B cell (primary cell): ENCODE measurements around the gene TSPAN18. TPM values are rescaled to one million over a fixed set of nuclear protein-coding genes. Genes with fewer than 3 reads are reported as not detected.

Experiments
- ATAC-seq: fragments of 200-7000 bp; cut with Tn5 transposase; one replicate; pipeline ENCODE4 v1.10.0; 2021; ENCODE audit warnings: low read depth, mild to moderate bottlenecking, moderate number of reproducible peaks, moderate library complexity
- CTCF ChIA-PET: fragments of 350-600 bp; sonication (Branson Sonifier 250); formaldehyde crosslinking; loops from one replicate; lab custom pipeline; 2021; ENCODE audit warnings: antibody characterized with exemption, inconsistent platforms; lab: Charles Lee
- POLR2A ChIA-PET: fragments of 350-600 bp; sonication (Branson Sonifier 250); formaldehyde crosslinking; loops from one replicate; lab custom pipeline; 2021; ENCODE audit warnings: antibody characterized with exemption; lab: Charles Lee
- DNase-seq: peaks from one replicate; pipeline ENCODE4 v3.0.0; 2013
- H2AFZ ChIP-seq: 2 replicates; pipeline ENCODE4 v1.6.1; 2012; ENCODE audit warnings: mild to moderate bottlenecking, low read depth, low read length; ENCODE audit not compliant: insufficient read depth, poor library complexity, severe bottlenecking
- H3K27ac ChIP-seq, 2 donors: 1 replicate in 1 of 2; 2 replicates in 1 of 2; pipeline ENCODE4 v1.5.1; 2012 to 2013; ENCODE audit warnings: low read length in 2 of 2, mild to moderate bottlenecking in 2 of 2, moderate library complexity in 1 of 2
- H3K27me3 ChIP-seq, 4 experiments: fragments of 200-600 bp in 1 of 4; sonication (generic) in 1 of 4; replicated peaks in 1 of 4; 1 replicate in 2 of 4; 2 replicates in 2 of 4; pipeline versions ENCODE4 v1.6.1 to v1.7.0; 2013 to 2016; ENCODE audit warnings: low read length in 3 of 4, mild to moderate bottlenecking in 2 of 4, mixed read lengths in 1 of 4, moderate library complexity in 1 of 4; ENCODE audit not compliant: insufficient read depth in 4 of 4, control insufficient read depth in 3 of 4; ENCODE audit errors: control extremely low read depth in 1 of 4
- H3K36me3 ChIP-seq, 2 experiments: replicated peaks in 1 of 2; 1 replicate in 1 of 2; 2 replicates in 1 of 2; pipeline versions ENCODE4 v1.6.1 to v1.7.1; 2013; ENCODE audit warnings: low read length in 1 of 2; ENCODE audit not compliant: insufficient read depth in 2 of 2, control insufficient read depth in 1 of 2; ENCODE audit errors: control extremely low read depth in 1 of 2, extremely low read depth in 1 of 2
- H3K4me1 ChIP-seq, 2 donors: fragments of 200-600 bp in 1 of 2; sonication (generic) in 1 of 2; 1 replicate in 1 of 2; 2 replicates in 1 of 2; pipeline versions ENCODE4 v1.5.1 to v1.6.1; 2013 to 2017; ENCODE audit warnings: low read length in 2 of 2; ENCODE audit not compliant: control insufficient read depth in 2 of 2, insufficient read depth in 2 of 2
- H3K4me2 ChIP-seq: replicated peaks from 2 replicates; pipeline ENCODE3; 2012; ENCODE audit warnings: mild to moderate bottlenecking, low read depth, low read length; ENCODE audit not compliant: poor library complexity, severe bottlenecking
- H3K4me3 ChIP-seq, 5 experiments: fragments of 200-600 bp in 1 of 5; sonication (generic) in 1 of 5; 1 replicate in 3 of 5; 2 replicates in 2 of 5; pipeline versions ENCODE4 v1.5.1 to v1.7.0; 2011 to 2016; ENCODE audit warnings: low read length in 4 of 5, mild to moderate bottlenecking in 4 of 5, low read depth in 2 of 5, control low read depth in 1 of 5, moderate library complexity in 1 of 5; ENCODE audit not compliant: insufficient read depth in 1 of 5; ENCODE audit errors: control extremely low read depth in 1 of 5, extremely low read depth in 1 of 5
- H3K79me2 ChIP-seq: fragments of 200-600 bp; sonication (generic); one replicate; pipeline ENCODE4 v1.6.0; 2016; ENCODE audit warnings: low read length; ENCODE audit not compliant: control insufficient read depth, insufficient read depth
- H3K9ac ChIP-seq: fragments of 200-600 bp; sonication (generic); 2 replicates; pipeline ENCODE4 v1.6.1; 2017; ENCODE audit warnings: mild to moderate bottlenecking, low read length, moderate library complexity
- H3K9me3 ChIP-seq, 3 donors: one replicate each; pipeline versions ENCODE4 v1.6.1 to v1.7.1; 2013; ENCODE audit warnings: low read length in 2 of 3; ENCODE audit not compliant: control insufficient read depth in 2 of 3, insufficient read depth in 1 of 3; ENCODE audit errors: control extremely low read depth in 1 of 3
- H4K20me1 ChIP-seq: 2 replicates; pipeline ENCODE4 v1.6.0; 2012; ENCODE audit warnings: mild to moderate bottlenecking, low read length; ENCODE audit not compliant: insufficient read depth, control insufficient read depth, poor library complexity, severe bottlenecking
- H3K27ac Mint-ChIP-seq: one replicate; pipeline ENCODE4 v1.8.0; 2021; ENCODE audit warnings: mixed read lengths
- H3K27me3 Mint-ChIP-seq: one replicate; pipeline ENCODE4 v1.8.0; 2021; ENCODE audit warnings: mixed read lengths
- H3K4me1 Mint-ChIP-seq: one replicate; pipeline ENCODE4 v1.8.0; 2021; ENCODE audit warnings: mixed read lengths
- H3K4me3 Mint-ChIP-seq: one replicate; pipeline ENCODE4 v1.8.0; 2021; ENCODE audit warnings: mixed read lengths
- H3K9me3 Mint-ChIP-seq: one replicate; pipeline ENCODE4 v1.8.0; 2022; ENCODE audit warnings: mixed read lengths; ENCODE audit not compliant: insufficient read depth
- EZH2 ChIP-seq: IDR thresholded peaks from 2 replicates; pipeline ENCODE4 v1.6.1; 2012; ENCODE audit warnings: borderline replicate concordance, low read depth, mild to moderate bottlenecking, moderate library complexity, low read length; ENCODE audit not compliant: insufficient read depth, poor library complexity, severe bottlenecking
- WGBS: methylation state at CpG from one replicate; pipeline ENCODE4 v1.1.5; 2013; ENCODE audit warnings: missing lambda C conversion rate; ENCODE audit not compliant: insufficient coverage; 5-methylcytosine and 5-hydroxymethylcytosine counted together
- intact Hi-C: fragments of 100-400 bp; cut with micrococcal nuclease; formaldehyde crosslinking; loops from one replicate; pipeline ENCODE4 v1.10.0; 2022
- polyA plus RNA-seq: library from polyadenylated mRNA; depleted of rRNA; stranded (reverse); fragments of >200 nt; gene quantifications from 2 replicates; pipeline ENCODE4 v1.2.3, GENCODE V29; 2012
- total RNA-seq, 2 donors: library from RNA; stranded (reverse); fragments of 120-200 nt in 1 of 2; gene quantifications; 1 replicate in 1 of 2; 2 replicates in 1 of 2; pipeline versions ENCODE4 v1.2.3 to v1.2.4, GENCODE V29; 2013 to 2022
- TF ChIP-seq, protein P1 (sequence below): fragments of 200-600 bp; IDR thresholded peaks from one replicate; pipeline ENCODE4 v1.8.0; 2022; ENCODE audit warnings: antibody characterized with exemption, mild to moderate bottlenecking

The TSPAN18 gene
- total and polyA plus RNA-seq, 2 donors (not counting 1 experiment from before 2014, with no cell fraction given): 0.75 to 2.0 TPM

DNA sequence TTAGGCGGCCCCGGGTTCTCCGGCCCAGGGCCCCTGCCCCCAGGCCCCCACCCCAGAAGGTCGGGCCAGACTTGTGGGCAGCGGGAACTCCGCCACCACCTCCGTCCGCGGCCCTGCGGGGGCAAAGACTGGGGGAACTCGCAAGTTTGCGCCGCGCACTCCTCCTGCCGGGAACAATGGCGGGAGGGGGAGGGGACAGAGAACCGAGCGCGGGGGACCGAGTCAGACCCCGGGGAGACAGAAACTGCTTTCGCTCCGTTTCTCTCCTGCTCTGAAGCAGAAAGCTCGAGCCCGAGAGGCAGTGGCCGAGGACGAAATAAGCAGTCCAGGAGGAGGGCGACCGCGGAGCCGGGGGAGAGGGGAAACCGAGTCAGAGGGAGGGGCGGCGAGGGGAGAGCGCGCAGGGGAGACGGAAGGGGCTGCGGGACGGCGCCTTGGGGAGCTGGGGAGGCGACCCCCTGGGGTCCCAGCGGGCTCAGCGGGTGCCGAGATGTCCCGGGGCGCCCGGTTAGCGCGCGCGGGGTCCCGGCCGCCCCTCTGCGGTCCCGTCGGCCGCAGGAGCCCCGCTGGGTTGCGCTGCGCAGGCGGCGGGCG is 223.4 kb downstream of the TSPAN18 start:
- ATAC-seq: peak; percentile 15
- CTCF ChIA-PET: interaction anchor here (0.6 to 1.7 kb wide), 12 partner anchors 9 to 154 kb away, joined by 3 to 24 read pairs (median 4); no protein-coding TSS in a partner anchor
- H3K4me1 ChIP-seq: peaks cover 20 to 38% of the 10 kb centered on the region in 2 donors
- intact Hi-C loops: loop anchor here (1.0 to 2.0 kb wide), 2 partner anchors 79 to 197 kb away; partner anchors contain the start of gene PRDM11
- no peaks in the 10 kb centered on the region for H3K27me3 ChIP-seq
- peak overlapping the region; percentile 100 for H3K4me2 ChIP-seq
- H3K27me3 Mint-ChIP-seq: no peaks in the 10 kb centered on the region
- TF ChIP-seq EZH2: no peak
- TF ChIP-seq, protein P1, sequence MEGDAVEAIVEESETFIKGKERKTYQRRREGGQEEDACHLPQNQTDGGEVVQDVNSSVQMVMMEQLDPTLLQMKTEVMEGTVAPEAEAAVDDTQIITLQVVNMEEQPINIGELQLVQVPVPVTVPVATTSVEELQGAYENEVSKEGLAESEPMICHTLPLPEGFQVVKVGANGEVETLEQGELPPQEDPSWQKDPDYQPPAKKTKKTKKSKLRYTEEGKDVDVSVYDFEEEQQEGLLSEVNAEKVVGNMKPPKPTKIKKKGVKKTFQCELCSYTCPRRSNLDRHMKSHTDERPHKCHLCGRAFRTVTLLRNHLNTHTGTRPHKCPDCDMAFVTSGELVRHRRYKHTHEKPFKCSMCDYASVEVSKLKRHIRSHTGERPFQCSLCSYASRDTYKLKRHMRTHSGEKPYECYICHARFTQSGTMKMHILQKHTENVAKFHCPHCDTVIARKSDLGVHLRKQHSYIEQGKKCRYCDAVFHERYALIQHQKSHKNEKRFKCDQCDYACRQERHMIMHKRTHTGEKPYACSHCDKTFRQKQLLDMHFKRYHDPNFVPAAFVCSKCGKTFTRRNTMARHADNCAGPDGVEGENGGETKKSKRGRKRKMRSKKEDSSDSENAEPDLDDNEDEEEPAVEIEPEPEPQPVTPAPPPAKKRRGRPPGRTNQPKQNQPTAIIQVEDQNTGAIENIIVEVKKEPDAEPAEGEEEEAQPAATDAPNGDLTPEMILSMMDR: no peak
- peaks cover 25% of the 10 kb centered on the region for H3K79me2 ChIP-seq
- H3K27ac Mint-ChIP-seq: peak overlapping the region; percentile 72
- DNase-seq: peak; percentile 60
- no peaks in the 10 kb centered on the region for H3K9me3 Mint-ChIP-seq
- H4K20me1 ChIP-seq: peaks cover 12% of the 10 kb centered on the region
- H3K4me3 Mint-ChIP-seq: peak overlapping the region; percentile 89
- peak overlapping the region; percentile 93 for H3K9ac ChIP-seq
- no peaks in the 10 kb centered on the region for H3K9me3 ChIP-seq
- H2AFZ ChIP-seq: peak overlapping the region; percentile 89
- POLR2A ChIA-PET: interaction anchor here (0.8 to 1.7 kb wide), 5 partner anchors 76 to 335 kb away, joined by 3 to 10 read pairs (median 5); no protein-coding TSS in a partner anchor
- H3K4me3 ChIP-seq: peak overlapping the region; percentile 51 to 97 (median 83)
- under 1% methylated on average over 62 of the region's 63 CpGs for WGBS
- peak overlapping the region; percentile 64 to 85 for H3K27ac ChIP-seq
- peaks cover 68% of the 10 kb centered on the region for H3K4me1 Mint-ChIP-seq
- H3K36me3 ChIP-seq: peaks cover 0 to 5% of the 10 kb centered on the region in 2 experiments
